Measurements from ENCODE around the gene C19orf81.

The C19orf81 gene

GRCh38 chr19:50659318-50660087 is 10.3 kb downstream of the C19orf81 start:
- no peak for FAIRE-seq

- FAIRE-seq = no peak
Measured at GRCh38 chr19:50660088-50660366, 10.8 kb downstream of the C19orf81 start.

- no peak for FAIRE-seq
Measured at GRCh38 chr19:50661023-50661422, 11.8 kb downstream of the C19orf81 start.

GRCh38 chr19:50661766-50662650 is 12.8 kb downstream of the C19orf81 start:
- no peak for FAIRE-seq

GRCh38 chr19:50662651-50663481 is 13.6 kb downstream of the C19orf81 start:
- no peak for FAIRE-seq

GRCh38 chr19:50663482-50663790 is 14.2 kb downstream of the C19orf81 start:
- no peak for FAIRE-seq

- no peak for FAIRE-seq
Measured at GRCh38 chr19:50664204-50664603, 15.0 kb downstream of the C19orf81 start.

- no peak for FAIRE-seq
Measured at GRCh38 chr19:50666346-50667176, 17.3 kb downstream of the C19orf81 start.

GRCh38 chr19:50667177-50667758 is 18.0 kb downstream of the C19orf81 start:
- no peak for FAIRE-seq

GRCh38 chr19:50667759-50668231 is 18.6 kb downstream of the C19orf81 start:
- FAIRE-seq = no peak

GRCh38 chr19:50668416-50668815 is 19.2 kb downstream of the C19orf81 start:
- no peak for FAIRE-seq

GRCh38 chr19:50668879-50669278 is 19.6 kb downstream of the C19orf81 start:
- no peak for FAIRE-seq

- no peak for FAIRE-seq
Measured at GRCh38 chr19:50669302-50670101, 20.3 kb downstream of the C19orf81 start.

GRCh38 chr19:50670102-50670380 is 20.8 kb downstream of the C19orf81 start:
- no peak for FAIRE-seq

GRCh38 chr19:50673118-50673517 is 23.9 kb downstream of the C19orf81 start:
- FAIRE-seq = no peak

GRCh38 chr19:50676625-50677197 is 27.5 kb downstream of the C19orf81 start:
- no peak for FAIRE-seq

- FAIRE-seq = no peak
Measured at GRCh38 chr19:50677636-50678035, 28.4 kb downstream of the C19orf81 start.

- FAIRE-seq = no peak
Measured at GRCh38 chr19:50678323-50678722, 29.1 kb downstream of the C19orf81 start.

GRCh38 chr19:50679177-50680125 is 30.2 kb downstream of the C19orf81 start:
- FAIRE-seq = no peak

All from TTC549 (cell line).